ENCODE data around the gene NDFIP2.
"Not testable (repeated sequence)": the region's sequence is repeated elsewhere in the genome, so short reads cannot be mapped to it uniquely, and the experiment has no call there.

NDFIP2 gene

DNA sequence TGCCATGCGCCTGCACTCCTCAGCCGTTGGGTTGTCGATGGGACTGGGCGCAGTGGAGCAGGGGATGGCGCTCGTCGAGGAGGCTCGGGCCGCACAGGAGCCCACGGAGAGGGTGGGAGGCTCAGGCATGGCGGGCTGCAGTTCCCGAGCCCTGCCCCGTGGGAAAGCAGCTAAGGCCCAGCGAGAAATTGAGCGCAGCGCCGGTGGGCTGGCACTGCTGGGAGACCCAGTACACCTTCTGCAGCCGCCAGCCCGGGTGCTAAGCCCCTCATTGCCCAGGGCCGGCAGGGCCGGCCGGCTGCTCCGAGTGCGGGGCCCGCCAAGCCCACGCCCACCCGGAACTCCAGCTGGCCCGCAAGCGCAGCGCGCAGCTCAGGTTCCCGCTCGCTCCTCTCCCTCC is 119.2 kb downstream of the NDFIP2 start:
- DNase-seq (ENCODE audit: low read depth) = not testable (repeated sequence)

DNA sequence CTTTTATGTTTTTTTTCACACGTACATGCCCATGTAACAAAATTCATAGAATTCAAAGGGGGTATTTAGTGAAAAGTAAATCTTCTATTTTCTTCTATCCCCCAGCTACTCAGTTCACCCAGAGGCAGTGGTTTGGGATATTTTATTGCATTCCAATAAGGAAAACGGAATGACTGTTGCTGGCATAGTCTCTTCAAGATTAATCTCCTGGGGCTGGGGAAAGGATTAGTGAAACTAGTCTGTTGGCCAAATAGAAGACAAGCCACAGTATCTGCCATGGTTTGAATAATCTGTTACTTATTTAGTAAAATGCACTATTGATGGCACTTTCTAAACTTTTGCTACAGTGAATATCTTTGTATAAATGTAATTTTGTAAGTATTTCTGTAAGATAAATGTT is 122.0 kb downstream of the NDFIP2 start:
- DNase-seq (ENCODE audit: low read depth) = no peak

DNA sequence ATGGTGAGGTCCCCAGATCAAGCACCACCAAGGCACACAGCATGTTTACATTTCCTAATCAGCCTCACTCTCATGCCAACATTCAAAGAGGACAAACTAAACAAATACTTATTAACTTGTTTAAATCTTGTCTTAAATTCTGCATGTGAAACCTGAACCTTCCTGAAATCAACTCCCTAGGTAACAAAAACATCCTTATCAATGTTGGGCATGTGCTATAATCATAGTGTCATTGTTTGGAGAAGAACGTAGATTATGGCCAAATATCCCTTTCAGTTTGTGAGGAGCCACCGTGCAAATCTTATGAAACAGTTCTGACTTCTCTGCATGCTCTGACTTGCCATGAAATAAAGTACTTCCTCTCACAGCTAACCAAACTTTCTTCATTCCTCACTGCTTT is 123.8 kb downstream of the NDFIP2 start:
- DNase-seq (ENCODE audit: low read depth) = no peak

All from stimulated activated CD4-positive, alpha-beta T cell treated with anti-CD3 and anti-CD28 coated beads, Interleukin-2, amount 100 ng/mL, for 4 hours (primary cell).